Lower lobe of right lung (tissue), 2 donors: ENCODE data around the gene CRIP1. TPM values are rescaled to one million over a fixed set of nuclear protein-coding genes. Genes with fewer than 3 reads are reported as not detected.

Experiments used
- ATAC-seq, 2 donors: fragments of 200-7000 bp; cut with Tn5 transposase; one replicate each; pipeline ENCODE4 v1.9.1; 2020 to 2022; ENCODE audit warnings: mild to moderate bottlenecking in 2 of 2, moderate library complexity in 2 of 2
- DNase-seq: peaks from one replicate; pipeline ENCODE4 v3.0.0-alpha.2; 2020
- H3K27ac ChIP-seq: fragments of 200-600 bp; one replicate; pipeline ENCODE4 v1.8.0; 2022
- H3K27me3 ChIP-seq: fragments of 200-600 bp; one replicate; pipeline ENCODE4 v1.8.0; 2022; ENCODE audit warnings: low read depth
- H3K36me3 ChIP-seq: fragments of 200-600 bp; one replicate; pipeline ENCODE4 v1.8.0; 2022; ENCODE audit warnings: mild to moderate bottlenecking
- H3K4me1 ChIP-seq: fragments of 200-600 bp; one replicate; pipeline ENCODE4 v1.8.0; 2022
- H3K4me3 ChIP-seq: fragments of 200-600 bp; one replicate; pipeline ENCODE4 v1.8.0; 2022; ENCODE audit warnings: mild to moderate bottlenecking
- H3K9me3 ChIP-seq: fragments of 200-600 bp; one replicate; pipeline ENCODE4 v1.8.0; 2022
- CTCF ChIP-seq: fragments of 200-600 bp; IDR thresholded peaks from one replicate; pipeline ENCODE4 v1.8.0; 2022; ENCODE audit warnings: antibody characterized with exemption, mild to moderate bottlenecking
- intact Hi-C: fragments of 100-400 bp; cut with DNase I; formaldehyde crosslinking; loops from one replicate; pipeline ENCODE4 v1.11.0; 2022
- total RNA-seq: library from RNA; stranded (reverse); fragmentation: NEBNext Ultra II Directional; extraction: Animal tissue kit (Norgen Biotek cat#: 25700); gene quantifications from one replicate; pipeline ENCODE4 v1.2.1, GENCODE V29; 2021
- donor health status: DM: no; HTN: yes; CAD: no; lungs with severe emphysema.

CRIP1 gene
- total RNA-seq, 1 donor from 2014 or later, result 237 TPM

GRCh38 chr14:105536051-105536450 lies 49.4 kb downstream of the CRIP1 start:
- H3K27ac ChIP-seq, result no peak overlapping the region
- ATAC-seq (no peak), DNase-seq (no peak)
- H3K4me3 ChIP-seq, result no peak overlapping the region
- H3K4me1 ChIP-seq, result peaks cover 5% of the 10 kb centered on the region
- intact Hi-C loops, result no loop called here
- no peaks in the 10 kb centered on the region for H3K9me3 ChIP-seq
- H3K27me3 ChIP-seq, result peaks cover 30% of the 10 kb centered on the region
- no peak for TF ChIP-seq CTCF
- no peaks in the 10 kb centered on the region for H3K36me3 ChIP-seq

- Histone ChIP-seq H3K4me3 (no peak overlapping the region), H3K9me3 (no peaks in the 10 kb centered on the region), H3K4me1 (peaks cover 5% of the 10 kb centered on the region), H3K27ac (no peak overlapping the region), H3K36me3 (no peaks in the 10 kb centered on the region), H3K27me3 (peaks cover 30% of the 10 kb centered on the region)
- no peak for TF ChIP-seq CTCF
- intact Hi-C loops, result no loop called here
- DNase-seq (no peak), ATAC-seq (no peak)
Observed at GRCh38 chr14:105536691-105537579, 50.2 kb downstream of the CRIP1 start.

- H3K4me1 ChIP-seq, result peaks cover 5% of the 10 kb centered on the region
- H3K9me3 ChIP-seq, result peaks cover under 1% of the 10 kb centered on the region
- ATAC-seq, result peak; percentile 77 to 84
- peak; percentile 78 for DNase-seq
- TF ChIP-seq CTCF, result peak; percentile 99
- no peaks in the 10 kb centered on the region for H3K36me3 ChIP-seq
- peaks cover 30% of the 10 kb centered on the region for H3K27me3 ChIP-seq
- H3K4me3 ChIP-seq, result no peak overlapping the region
- intact Hi-C loops, result no loop called here
- H3K27ac ChIP-seq, result no peak overlapping the region
Observed at GRCh38 chr14:105537580-105538474, 51.1 kb downstream of the CRIP1 start.

Other genes with a start within 250 kb of the CRIP1 start
- 53.0 TPM for gene BTBD6, start 238.4 kb upstream of the CRIP1 start, total RNA-seq
- 35.7 TPM for gene BRF1, start 185.9 kb upstream of the CRIP1 start, total RNA-seq
- 79.7 TPM for gene PACS2, start 172.1 kb upstream of the CRIP1 start, total RNA-seq
- 3.8 TPM for gene TEX22, start 88.3 kb upstream of the CRIP1 start, total RNA-seq
- 69.7 TPM for gene MTA1, start 67.1 kb upstream of the CRIP1 start, total RNA-seq
- gene CRIP2, start 12.1 kb upstream of the CRIP1 start, total RNA-seq, result 143 TPM
- gene TEDC1, start 4.4 kb downstream of the CRIP1 start, total RNA-seq, result 10.6 TPM
- gene TMEM121, start 39.7 kb downstream of the CRIP1 start, total RNA-seq, result 3.0 TPM